ENCODE results near the gene SOX6.

Gene SOX6

DNA sequence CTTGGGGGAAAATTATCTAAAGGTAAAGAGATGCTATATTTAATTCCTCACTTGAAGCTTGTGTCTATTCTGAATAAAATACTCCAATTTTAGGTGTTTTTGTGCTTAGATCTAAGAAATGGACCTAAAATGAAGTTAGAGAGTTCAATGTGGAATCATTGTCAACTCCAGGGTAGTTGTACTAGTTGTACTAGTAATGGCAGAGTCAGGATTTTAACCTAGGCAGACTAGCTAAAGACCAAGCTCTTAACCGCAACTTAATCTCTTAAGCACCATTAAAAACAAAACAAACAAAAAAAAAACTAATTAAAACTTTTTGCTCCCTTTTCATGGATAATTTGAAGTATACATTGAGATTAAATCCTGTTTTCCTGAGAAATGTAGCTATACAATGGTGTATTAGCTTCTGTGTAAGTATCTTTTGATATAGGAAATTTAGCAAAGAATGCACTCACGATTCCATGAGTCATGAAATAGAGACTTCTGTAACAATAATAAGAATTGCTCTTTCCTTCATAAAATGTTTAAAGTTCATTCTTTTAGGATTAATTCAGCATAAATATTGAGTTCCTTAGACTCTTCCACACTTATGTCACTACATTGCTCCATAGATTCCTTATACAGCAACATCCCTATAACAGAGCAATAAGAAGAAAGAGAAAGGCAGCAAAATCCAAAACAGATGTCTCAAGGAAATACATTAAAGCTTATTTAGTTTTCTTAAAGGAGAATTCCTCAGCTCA, 26.5 kb upstream of the SOX6 start:
- Histone ChIP-seq H3K18ac (ENCODE audit: low read length) (no peak overlapping the region), H3K4ac (ENCODE audit: low read length) (no peak overlapping the region), H3K4me3 (ENCODE audit: low read length in 2 of 2) (no peak overlapping the region), H3K4me2 (ENCODE audit: insufficient read depth, low read length, poor library complexity, severe bottlenecking) (no peak overlapping the region), H3K36me3 (replicated peaks in 1 of 2; ENCODE audit: control insufficient read depth in 2 of 2, insufficient read depth in 2 of 2, low read length in 2 of 2) (no peaks in the 10 kb centered on the region), H3K27ac (replicated peaks; ENCODE audit: low read length) (no peak overlapping the region), H3K79me1 (ENCODE audit: low read depth, low read length) (no peaks in the 10 kb centered on the region), H4K91ac (ENCODE audit: low read depth, low read length, poor library complexity) (no peak overlapping the region), H2BK120ac (ENCODE audit: low read depth, low read length) (no peak overlapping the region), H2BK15ac (ENCODE audit: low read length) (no peak overlapping the region), H3K9ac (ENCODE audit: low read depth, low read length, poor library complexity) (no peak overlapping the region), H4K8ac (ENCODE audit: low read depth, low read length) (no peak overlapping the region), H2BK5ac (ENCODE audit: low read length) (no peak overlapping the region), H3K4me1 (ENCODE audit: control insufficient read depth in 2 of 2, insufficient read depth in 1 of 2, low read depth in 1 of 2, low read length in 2 of 2) (peaks cover 0 to 2% of the 10 kb centered on the region in 2 donors), H3K23ac (ENCODE audit: low read depth, low read length, poor library complexity) (no peak overlapping the region), H2AK5ac (ENCODE audit: low read depth, low read length) (no peak overlapping the region), H3K14ac (ENCODE audit: low read length) (no peak overlapping the region), H2BK12ac (ENCODE audit: low read length) (no peak overlapping the region), H3K9me3 (replicated peaks in 1 of 2; ENCODE audit: control insufficient read depth in 2 of 2, insufficient read depth in 1 of 2, low read depth in 1 of 2, low read length in 2 of 2) (no peaks in the 10 kb centered on the region), H2AFZ (ENCODE audit: low read length) (no peak overlapping the region), H3K27me3 (ENCODE audit: control insufficient read depth in 3 of 3, insufficient read depth in 3 of 3, low read depth in 1 of 3, low read length in 3 of 3) (no peaks in the 10 kb centered on the region)
- no peak for DNase-seq (ENCODE audit: low spot score)
- no CpG with 5 or more reads among the region's 2 CpGs for WGBS, 2 donors (ENCODE audit: extremely low coverage in 2 of 2, insufficient read length in 2 of 2, insufficient replicate concordance in 1 of 2)

DNA sequence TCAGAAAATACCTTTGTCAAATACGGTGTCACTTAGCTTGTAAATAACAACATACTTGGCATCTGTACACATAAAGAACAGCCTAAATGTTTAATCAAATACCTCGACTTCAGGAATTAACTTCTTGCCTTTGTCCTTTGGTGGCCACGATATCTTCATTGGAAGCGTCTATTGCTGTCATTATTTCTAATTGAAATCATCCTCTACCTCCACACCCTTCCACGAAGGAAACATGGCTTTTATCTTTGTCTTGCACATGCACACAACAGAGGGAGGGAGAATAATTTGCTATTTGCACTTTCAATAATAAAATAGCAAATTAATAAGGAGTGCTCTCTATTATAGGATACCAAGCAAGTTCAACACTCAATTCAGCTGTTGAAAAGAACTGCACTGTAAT, 25.8 kb upstream of the SOX6 start:
- no CpG with 5 or more reads among the region's 5 CpGs for WGBS, 2 donors (ENCODE audit: extremely low coverage in 2 of 2, insufficient read length in 2 of 2, insufficient replicate concordance in 1 of 2)
- Histone ChIP-seq H4K91ac (ENCODE audit: low read depth, low read length, poor library complexity) (no peak overlapping the region), H3K27me3 (ENCODE audit: control insufficient read depth in 3 of 3, insufficient read depth in 3 of 3, low read depth in 1 of 3, low read length in 3 of 3) (no peaks in the 10 kb centered on the region), H3K4me1 (ENCODE audit: control insufficient read depth in 2 of 2, insufficient read depth in 1 of 2, low read depth in 1 of 2, low read length in 2 of 2) (peaks cover 0 to 2% of the 10 kb centered on the region in 2 donors), H2BK5ac (ENCODE audit: low read length) (no peak overlapping the region), H3K4me3 (ENCODE audit: low read length in 2 of 2) (no peak overlapping the region), H3K18ac (ENCODE audit: low read length) (no peak overlapping the region), H3K23ac (ENCODE audit: low read depth, low read length, poor library complexity) (no peak overlapping the region), H3K4me2 (ENCODE audit: insufficient read depth, low read length, poor library complexity, severe bottlenecking) (no peak overlapping the region), H3K9ac (ENCODE audit: low read depth, low read length, poor library complexity) (no peak overlapping the region), H4K8ac (ENCODE audit: low read depth, low read length) (no peak overlapping the region), H3K27ac (replicated peaks; ENCODE audit: low read length) (no peak overlapping the region), H3K4ac (ENCODE audit: low read length) (no peak overlapping the region), H2AFZ (ENCODE audit: low read length) (no peak overlapping the region), H3K79me1 (ENCODE audit: low read depth, low read length) (no peaks in the 10 kb centered on the region), H3K9me3 (replicated peaks in 1 of 2; ENCODE audit: control insufficient read depth in 2 of 2, insufficient read depth in 1 of 2, low read depth in 1 of 2, low read length in 2 of 2) (no peaks in the 10 kb centered on the region), H3K14ac (ENCODE audit: low read length) (no peak overlapping the region), H2BK12ac (ENCODE audit: low read length) (no peak overlapping the region), H2AK5ac (ENCODE audit: low read depth, low read length) (no peak overlapping the region), H2BK120ac (ENCODE audit: low read depth, low read length) (no peak overlapping the region), H3K36me3 (replicated peaks in 1 of 2; ENCODE audit: control insufficient read depth in 2 of 2, insufficient read depth in 2 of 2, low read length in 2 of 2) (no peaks in the 10 kb centered on the region), H2BK15ac (ENCODE audit: low read length) (no peak overlapping the region)
- DNase-seq (ENCODE audit: low spot score), result no peak

DNA sequence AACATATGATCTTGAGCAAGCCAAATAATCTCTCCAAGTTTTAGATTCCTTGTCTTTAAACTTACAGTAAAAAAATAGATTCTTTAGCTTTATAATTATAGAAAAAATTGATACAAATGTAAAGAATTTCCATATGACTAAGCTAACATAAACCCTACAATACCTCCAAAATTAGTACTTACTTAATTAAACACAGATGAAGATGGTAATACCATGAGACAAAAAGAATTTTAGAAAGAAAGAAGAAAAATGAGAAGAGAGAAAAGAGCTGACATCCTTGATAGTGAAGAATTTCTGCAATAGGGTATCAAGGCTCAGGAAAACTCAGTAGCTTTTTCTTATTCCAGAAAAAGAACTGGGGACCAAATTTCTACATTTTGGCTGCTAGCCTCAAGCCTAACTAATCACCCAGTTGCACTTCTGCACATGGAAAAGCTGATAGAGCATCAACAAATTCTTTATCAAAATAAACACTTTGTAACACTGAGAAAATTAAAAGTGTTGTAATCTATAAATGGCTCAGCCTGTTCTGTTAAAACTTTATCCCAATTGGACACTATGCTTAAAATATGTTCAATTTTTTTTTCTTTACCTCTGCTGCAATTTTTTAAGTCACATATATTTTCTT, 24.7 kb upstream of the SOX6 start:
- Histone ChIP-seq H4K8ac (ENCODE audit: low read depth, low read length) (no peak overlapping the region), H3K36me3 (replicated peaks in 1 of 2; ENCODE audit: control insufficient read depth in 2 of 2, insufficient read depth in 2 of 2, low read length in 2 of 2) (no peaks in the 10 kb centered on the region), H2BK120ac (ENCODE audit: low read depth, low read length) (no peak overlapping the region), H2BK15ac (ENCODE audit: low read length) (no peak overlapping the region), H3K27me3 (ENCODE audit: control insufficient read depth in 3 of 3, insufficient read depth in 3 of 3, low read depth in 1 of 3, low read length in 3 of 3) (no peaks in the 10 kb centered on the region), H3K14ac (ENCODE audit: low read length) (no peak overlapping the region), H3K4me2 (ENCODE audit: insufficient read depth, low read length, poor library complexity, severe bottlenecking) (no peak overlapping the region), H2AK5ac (ENCODE audit: low read depth, low read length) (no peak overlapping the region), H4K91ac (ENCODE audit: low read depth, low read length, poor library complexity) (no peak overlapping the region), H2AFZ (ENCODE audit: low read length) (no peak overlapping the region), H3K79me1 (ENCODE audit: low read depth, low read length) (no peaks in the 10 kb centered on the region), H3K9me3 (replicated peaks in 1 of 2; ENCODE audit: control insufficient read depth in 2 of 2, insufficient read depth in 1 of 2, low read depth in 1 of 2, low read length in 2 of 2) (no peaks in the 10 kb centered on the region), H3K27ac (replicated peaks; ENCODE audit: low read length) (no peak overlapping the region), H3K4ac (ENCODE audit: low read length) (no peak overlapping the region), H3K9ac (ENCODE audit: low read depth, low read length, poor library complexity) (no peak overlapping the region), H3K18ac (ENCODE audit: low read length) (no peak overlapping the region), H2BK5ac (ENCODE audit: low read length) (no peak overlapping the region), H3K4me3 (ENCODE audit: low read length in 2 of 2) (no peak overlapping the region), H3K23ac (ENCODE audit: low read depth, low read length, poor library complexity) (no peak overlapping the region), H3K4me1 (ENCODE audit: control insufficient read depth in 2 of 2, insufficient read depth in 1 of 2, low read depth in 1 of 2, low read length in 2 of 2) (peaks cover 0 to 2% of the 10 kb centered on the region in 2 donors), H2BK12ac (ENCODE audit: low read length) (no peak overlapping the region)
- no peak for DNase-seq (ENCODE audit: low spot score)

DNA sequence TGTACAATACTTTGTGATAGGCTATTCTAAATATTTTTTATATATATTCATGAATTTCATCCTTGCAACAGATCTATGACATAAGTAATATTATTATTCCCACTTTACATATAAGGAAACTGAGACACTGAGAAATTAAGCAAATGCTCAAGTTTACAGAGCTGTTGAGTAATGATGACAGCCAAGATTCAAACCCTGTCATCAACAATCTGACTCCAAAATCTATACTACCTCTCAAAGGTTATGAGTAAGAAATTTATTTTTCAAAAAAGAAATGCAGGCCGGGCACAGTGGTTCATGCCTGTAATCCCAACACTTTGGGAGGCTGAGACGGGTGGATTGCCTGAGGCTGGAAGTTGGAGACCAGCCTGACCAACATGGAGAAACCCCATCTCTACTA, 22.6 kb upstream of the SOX6 start:
- no peaks in the 10 kb centered on the region for H3K9me3 ChIP-seq (replicated peaks in 1 of 2; ENCODE audit: control insufficient read depth in 2 of 2, insufficient read depth in 1 of 2, low read depth in 1 of 2, low read length in 2 of 2)
- H3K23ac ChIP-seq (ENCODE audit: low read depth, low read length, poor library complexity), result no peak overlapping the region
- no peak overlapping the region for H3K4me3 ChIP-seq (ENCODE audit: low read length in 2 of 2)
- no peaks in the 10 kb centered on the region for H3K4me1 ChIP-seq (ENCODE audit: control insufficient read depth in 2 of 2, insufficient read depth in 1 of 2, low read depth in 1 of 2, low read length in 2 of 2)
- H2BK15ac ChIP-seq (ENCODE audit: low read length), result no peak overlapping the region
- no peak overlapping the region for H2BK12ac ChIP-seq (ENCODE audit: low read length)
- H3K9ac ChIP-seq (ENCODE audit: low read depth, low read length, poor library complexity), result no peak overlapping the region
- no peak overlapping the region for H3K14ac ChIP-seq (ENCODE audit: low read length)
- no peak overlapping the region for H3K27ac ChIP-seq (replicated peaks; ENCODE audit: low read length)
- H3K4ac ChIP-seq (ENCODE audit: low read length), result no peak overlapping the region
- H4K8ac ChIP-seq (ENCODE audit: low read depth, low read length), result no peak overlapping the region
- no peak overlapping the region for H2BK120ac ChIP-seq (ENCODE audit: low read depth, low read length)
- H3K18ac ChIP-seq (ENCODE audit: low read length), result no peak overlapping the region
- H3K36me3 ChIP-seq (replicated peaks in 1 of 2; ENCODE audit: control insufficient read depth in 2 of 2, insufficient read depth in 2 of 2, low read length in 2 of 2), result no peaks in the 10 kb centered on the region
- H3K27me3 ChIP-seq (ENCODE audit: control insufficient read depth in 3 of 3, insufficient read depth in 3 of 3, low read depth in 1 of 3, low read length in 3 of 3), result no peaks in the 10 kb centered on the region
- H2AFZ ChIP-seq (ENCODE audit: low read length), result no peak overlapping the region
- no peak overlapping the region for H2BK5ac ChIP-seq (ENCODE audit: low read length)
- no peak overlapping the region for H3K4me2 ChIP-seq (ENCODE audit: insufficient read depth, low read length, poor library complexity, severe bottlenecking)
- no CpG with 5 or more reads among the region's 2 CpGs for WGBS, 2 donors (ENCODE audit: extremely low coverage in 2 of 2, insufficient read length in 2 of 2, insufficient replicate concordance in 1 of 2)
- no peak overlapping the region for H4K91ac ChIP-seq (ENCODE audit: low read depth, low read length, poor library complexity)
- DNase-seq (ENCODE audit: low spot score), result no peak
- H3K79me1 ChIP-seq (ENCODE audit: low read depth, low read length), result no peaks in the 10 kb centered on the region
- H2AK5ac ChIP-seq (ENCODE audit: low read depth, low read length), result no peak overlapping the region

All from neuronal stem cell (in vitro differentiated cells).